Neuronal stem cell (in vitro differentiated cells): ENCODE measurements around the gene EYS.

Experiments
- DNase-seq: peaks from one replicate; pipeline ENCODE4 v3.0.0-alpha.2; 2013; ENCODE audit warnings: low spot score
- H2AFZ ChIP-seq: one replicate; pipeline ENCODE4 v1.6.1; 2013; ENCODE audit warnings: mild to moderate bottlenecking, low read length, inconsistent platforms
- H2AK5ac ChIP-seq: 2 replicates; pipeline ENCODE4 v1.6.1; 2013; ENCODE audit warnings: low read depth, mild to moderate bottlenecking, inconsistent platforms, low read length, moderate library complexity, mixed read lengths
- H2BK120ac ChIP-seq: 2 replicates; pipeline ENCODE4 v1.6.1; 2013; ENCODE audit warnings: low read depth, mild to moderate bottlenecking, inconsistent platforms, low read length, moderate library complexity, mixed read lengths
- H2BK12ac ChIP-seq: one replicate; pipeline ENCODE4 v1.6.1; 2013; ENCODE audit warnings: low read length, inconsistent platforms
- H2BK15ac ChIP-seq: 2 replicates; pipeline ENCODE4 v1.6.1; 2013; ENCODE audit warnings: mild to moderate bottlenecking, low read length, inconsistent platforms, mixed read lengths
- H2BK5ac ChIP-seq: one replicate; pipeline ENCODE4 v1.6.1; 2013; ENCODE audit warnings: inconsistent platforms, mild to moderate bottlenecking, low read length, moderate library complexity
- H3K14ac ChIP-seq: one replicate; pipeline ENCODE4 v1.6.1; 2013; ENCODE audit warnings: low read length, inconsistent platforms
- H3K18ac ChIP-seq: 2 replicates; pipeline ENCODE4 v1.6.1; 2013; ENCODE audit warnings: low read length, inconsistent platforms
- H3K23ac ChIP-seq: 2 replicates; pipeline ENCODE4 v1.6.1; 2013; ENCODE audit warnings: low read depth, mild to moderate bottlenecking, mixed read lengths, low read length, inconsistent platforms; ENCODE audit not compliant: poor library complexity
- H3K27ac ChIP-seq: replicated peaks from 3 replicates; pipeline ENCODE4 v1.5.1; 2013; ENCODE audit warnings: low read length, inconsistent platforms
- H3K27me3 ChIP-seq, 3 experiments: 2 replicates each; pipeline ENCODE4 v1.6.1; 2013; ENCODE audit warnings: low read length in 3 of 3, mild to moderate bottlenecking in 2 of 3, inconsistent platforms in 1 of 3, low read depth in 1 of 3, mixed read lengths in 1 of 3, moderate library complexity in 1 of 3; ENCODE audit not compliant: control insufficient read depth in 3 of 3, insufficient read depth in 3 of 3
- H3K36me3 ChIP-seq, 2 donors: replicated peaks in 1 of 2; 2 replicates each; pipeline ENCODE4 v1.6.1; 2013; ENCODE audit warnings: low read length in 2 of 2; ENCODE audit not compliant: control insufficient read depth in 2 of 2, insufficient read depth in 2 of 2
- H3K4ac ChIP-seq: 2 replicates; pipeline ENCODE4 v1.6.1; 2013; ENCODE audit warnings: inconsistent platforms, mild to moderate bottlenecking, low read length, moderate library complexity
- H3K4me1 ChIP-seq, 2 donors: 1 replicate in 1 of 2; 2 replicates in 1 of 2; pipeline ENCODE4 v1.6.1; 2013; ENCODE audit warnings: low read length in 2 of 2, low read depth in 1 of 2; ENCODE audit not compliant: control insufficient read depth in 2 of 2, insufficient read depth in 1 of 2
- H3K4me2 ChIP-seq: one replicate; pipeline ENCODE4 v1.6.1; 2013; ENCODE audit warnings: mild to moderate bottlenecking, low read length, inconsistent platforms; ENCODE audit not compliant: insufficient read depth, poor library complexity, severe bottlenecking
- H3K4me3 ChIP-seq, 2 donors: 2 replicates each; pipeline ENCODE4 v1.5.1; 2013; ENCODE audit warnings: low read length in 2 of 2, mild to moderate bottlenecking in 2 of 2, inconsistent platforms in 1 of 2, moderate library complexity in 1 of 2
- H3K79me1 ChIP-seq: one replicate; pipeline ENCODE4 v1.6.1; 2013; ENCODE audit warnings: low read depth, mild to moderate bottlenecking, inconsistent platforms, low read length, moderate library complexity
- H3K9ac ChIP-seq: one replicate; pipeline ENCODE4 v1.6.1; 2013; ENCODE audit warnings: mild to moderate bottlenecking, low read depth, low read length, inconsistent platforms; ENCODE audit not compliant: poor library complexity
- H3K9me3 ChIP-seq, 2 donors: replicated peaks in 1 of 2; 2 replicates each; pipeline versions ENCODE3 to v1.6.1; 2013; ENCODE audit warnings: low read length in 2 of 2, mild to moderate bottlenecking in 2 of 2, inconsistent platforms in 1 of 2, low read depth in 1 of 2, mixed read lengths in 1 of 2, moderate library complexity in 1 of 2; ENCODE audit not compliant: control insufficient read depth in 2 of 2, insufficient read depth in 1 of 2
- H4K8ac ChIP-seq: one replicate; pipeline ENCODE4 v1.6.1; 2013; ENCODE audit warnings: low read depth, mild to moderate bottlenecking, inconsistent platforms, low read length, moderate library complexity
- H4K91ac ChIP-seq: one replicate; pipeline ENCODE4 v1.6.1; 2013; ENCODE audit warnings: low read length, low read depth, mild to moderate bottlenecking, inconsistent platforms; ENCODE audit not compliant: poor library complexity
- WGBS, 2 donors: extraction: QIAGEN DNeasy Blood & Tissue Kit; methylation state at CpG; one replicate each; pipeline ENCODE4 v1.1.7; 2013; ENCODE audit warnings: missing lambda C conversion rate in 2 of 2, mixed read lengths in 1 of 2; ENCODE audit not compliant: insufficient read length in 2 of 2, insufficient replicate concordance in 1 of 2; ENCODE audit errors: extremely low coverage in 2 of 2; 5-methylcytosine and 5-hydroxymethylcytosine counted together

EYS gene

GRCh38 chr6:64281167-64281566 lies 1425.9 kb downstream of the EYS start:
- H3K79me1 ChIP-seq: no peaks in the 10 kb centered on the region
- no peak overlapping the region for H3K14ac ChIP-seq
- H2BK15ac ChIP-seq: no peak overlapping the region
- H3K4me2 ChIP-seq: no peak overlapping the region
- no peak overlapping the region for H4K91ac ChIP-seq
- H3K4me3 ChIP-seq: no peak overlapping the region
- H3K9ac ChIP-seq: no peak overlapping the region
- no CpG with 5 or more reads among the region's 1 CpG for WGBS, 2 donors
- H2BK12ac ChIP-seq: no peak overlapping the region
- H3K4ac ChIP-seq: no peak overlapping the region
- no peak overlapping the region for H3K27ac ChIP-seq
- H3K9me3 ChIP-seq: no peaks in the 10 kb centered on the region
- H3K23ac ChIP-seq: no peak overlapping the region
- H2AK5ac ChIP-seq: no peak overlapping the region
- no peaks in the 10 kb centered on the region for H3K36me3 ChIP-seq
- no peak for DNase-seq
- H2AFZ ChIP-seq: no peak overlapping the region
- H3K18ac ChIP-seq: no peak overlapping the region
- H3K27me3 ChIP-seq: no peaks in the 10 kb centered on the region
- no peak overlapping the region for H2BK120ac ChIP-seq
- H3K4me1 ChIP-seq: no peaks in the 10 kb centered on the region
- H2BK5ac ChIP-seq: no peak overlapping the region
- no peak overlapping the region for H4K8ac ChIP-seq

- no CpG with 5 or more reads among the region's 1 CpG for WGBS, 2 donors
- DNase-seq: peak; percentile 29
- no peak overlapping the region for H2AFZ ChIP-seq
- no peak overlapping the region for H3K4me2 ChIP-seq
- no peaks in the 10 kb centered on the region for H3K36me3 ChIP-seq
- no peak overlapping the region for H2BK120ac ChIP-seq
- no peak overlapping the region for H3K14ac ChIP-seq
- no peak overlapping the region for H2AK5ac ChIP-seq
- H2BK15ac ChIP-seq: no peak overlapping the region
- H3K4ac ChIP-seq: no peak overlapping the region
- no peak overlapping the region for H3K27ac ChIP-seq
- H3K79me1 ChIP-seq: no peaks in the 10 kb centered on the region
- H3K27me3 ChIP-seq: no peaks in the 10 kb centered on the region
- H3K18ac ChIP-seq: no peak overlapping the region
- H2BK5ac ChIP-seq: no peak overlapping the region
- H3K4me1 ChIP-seq: no peaks in the 10 kb centered on the region
- H3K23ac ChIP-seq: no peak overlapping the region
- no peak overlapping the region for H4K91ac ChIP-seq
- no peak overlapping the region for H2BK12ac ChIP-seq
- H3K9ac ChIP-seq: no peak overlapping the region
- H3K4me3 ChIP-seq: no peak overlapping the region
- no peaks in the 10 kb centered on the region for H3K9me3 ChIP-seq
- no peak overlapping the region for H4K8ac ChIP-seq
Measured at GRCh38 chr6:64280569-64280968, 1426.5 kb downstream of the EYS start.

GRCh38 chr6:64270083-64270482 lies 1436.9 kb downstream of the EYS start:
- Histone ChIP-seq H3K4me1 (no peaks in the 10 kb centered on the region), H3K27ac (no peak overlapping the region), H2BK5ac (no peak overlapping the region), H3K9ac (no peak overlapping the region), H3K36me3 (no peaks in the 10 kb centered on the region), H2AK5ac (no peak overlapping the region), H3K4me2 (no peak overlapping the region), H3K4me3 (no peak overlapping the region), H3K18ac (no peak overlapping the region), H3K4ac (no peak overlapping the region), H4K8ac (no peak overlapping the region), H2BK15ac (no peak overlapping the region), H3K27me3 (no peaks in the 10 kb centered on the region), H2AFZ (no peak overlapping the region), H2BK120ac (no peak overlapping the region), H4K91ac (no peak overlapping the region), H3K79me1 (no peaks in the 10 kb centered on the region), H3K14ac (no peak overlapping the region), H3K9me3 (no peaks in the 10 kb centered on the region), H3K23ac (no peak overlapping the region), H2BK12ac (no peak overlapping the region)
- no CpG with 5 or more reads among the region's 5 CpGs for WGBS, 2 donors
- no peak for DNase-seq

- Histone ChIP-seq H2BK120ac (no peak overlapping the region), H2AK5ac (no peak overlapping the region), H3K4me2 (no peak overlapping the region), H3K4me1 (peaks cover 0 to 5% of the 10 kb centered on the region in 2 donors), H2BK15ac (no peak overlapping the region), H3K27me3 (no peaks in the 10 kb centered on the region), H4K8ac (no peak overlapping the region), H3K23ac (no peak overlapping the region), H2BK12ac (no peak overlapping the region), H3K9me3 (no peaks in the 10 kb centered on the region), H3K79me1 (no peaks in the 10 kb centered on the region), H3K4ac (no peak overlapping the region), H3K9ac (no peak overlapping the region), H3K14ac (no peak overlapping the region), H2AFZ (no peak overlapping the region), H3K36me3 (no peaks in the 10 kb centered on the region), H3K18ac (no peak overlapping the region), H4K91ac (no peak overlapping the region), H3K4me3 (no peak overlapping the region), H3K27ac (no peak overlapping the region), H2BK5ac (no peak overlapping the region)
- DNase-seq: no peak
- no CpG with 5 or more reads among the region's 2 CpGs for WGBS, 2 donors
Measured at GRCh38 chr6:64266351-64266821, 1440.6 kb downstream of the EYS start.
